WTC11 (cell line): ENCODE measurements around the gene KLHL30.

Experiments
- FOXJ3 ChIP-seq: sonication (generic); formaldehyde crosslinking; IDR thresholded peaks from 2 replicates; pipeline ENCODE4 v1.9.0; 2021; ENCODE audit warnings: missing genetic modification reagents, mild to moderate bottlenecking, borderline replicate concordance
- SMAD3 ChIP-seq: sonication (generic); formaldehyde crosslinking; IDR thresholded peaks from 2 replicates; pipeline ENCODE4 v1.8.0; 2022; ENCODE audit warnings: missing genetic modification reagents, mild to moderate bottlenecking, borderline replicate concordance
- SP1 ChIP-seq: sonication (generic); formaldehyde crosslinking; conservative IDR thresholded peaks from 2 replicates; pipeline ENCODE4 v1.8.1; 2022; ENCODE audit warnings: missing genetic modification reagents
- USF2 ChIP-seq: sonication (generic); formaldehyde crosslinking; IDR thresholded peaks from 2 replicates; pipeline ENCODE4 v1.8.1; 2023; ENCODE audit warnings: mild to moderate bottlenecking, missing genetic modification reagents, moderate library complexity
- TF ChIP-seq, protein P1 (sequence below): fragments of 200-600 bp; IDR thresholded peaks from 2 replicates; pipeline ENCODE4 v1.8.0; 2022; ENCODE audit warnings: antibody characterized with exemption
- TF ChIP-seq, protein P2 (sequence below): fragments of 250-450 bp; sonication (Bioruptor Pico); IDR thresholded peaks from 2 replicates; pipeline ENCODE4 v1.8.0; 2021; ENCODE audit warnings: mild to moderate bottlenecking
- TF ChIP-seq, protein P3 (sequence below): sonication (generic); formaldehyde crosslinking; conservative IDR thresholded peaks from 2 replicates; pipeline ENCODE4 v1.8.1; 2022; ENCODE audit warnings: mild to moderate bottlenecking, missing genetic modification reagents

GRCh38 chr2:238099714-238100048 lies 38.8 kb upstream of the KLHL30 start:
- TF ChIP-seq, protein P1, sequence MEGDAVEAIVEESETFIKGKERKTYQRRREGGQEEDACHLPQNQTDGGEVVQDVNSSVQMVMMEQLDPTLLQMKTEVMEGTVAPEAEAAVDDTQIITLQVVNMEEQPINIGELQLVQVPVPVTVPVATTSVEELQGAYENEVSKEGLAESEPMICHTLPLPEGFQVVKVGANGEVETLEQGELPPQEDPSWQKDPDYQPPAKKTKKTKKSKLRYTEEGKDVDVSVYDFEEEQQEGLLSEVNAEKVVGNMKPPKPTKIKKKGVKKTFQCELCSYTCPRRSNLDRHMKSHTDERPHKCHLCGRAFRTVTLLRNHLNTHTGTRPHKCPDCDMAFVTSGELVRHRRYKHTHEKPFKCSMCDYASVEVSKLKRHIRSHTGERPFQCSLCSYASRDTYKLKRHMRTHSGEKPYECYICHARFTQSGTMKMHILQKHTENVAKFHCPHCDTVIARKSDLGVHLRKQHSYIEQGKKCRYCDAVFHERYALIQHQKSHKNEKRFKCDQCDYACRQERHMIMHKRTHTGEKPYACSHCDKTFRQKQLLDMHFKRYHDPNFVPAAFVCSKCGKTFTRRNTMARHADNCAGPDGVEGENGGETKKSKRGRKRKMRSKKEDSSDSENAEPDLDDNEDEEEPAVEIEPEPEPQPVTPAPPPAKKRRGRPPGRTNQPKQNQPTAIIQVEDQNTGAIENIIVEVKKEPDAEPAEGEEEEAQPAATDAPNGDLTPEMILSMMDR, result no peak
- TF ChIP-seq FOXJ3 (CRISPR knock-in tag) (no peak), SMAD3 (CRISPR knock-in tag) (no peak), USF2 (CRISPR knock-in tag) (no peak), SP1 (no peak)
- TF ChIP-seq, protein P2, sequence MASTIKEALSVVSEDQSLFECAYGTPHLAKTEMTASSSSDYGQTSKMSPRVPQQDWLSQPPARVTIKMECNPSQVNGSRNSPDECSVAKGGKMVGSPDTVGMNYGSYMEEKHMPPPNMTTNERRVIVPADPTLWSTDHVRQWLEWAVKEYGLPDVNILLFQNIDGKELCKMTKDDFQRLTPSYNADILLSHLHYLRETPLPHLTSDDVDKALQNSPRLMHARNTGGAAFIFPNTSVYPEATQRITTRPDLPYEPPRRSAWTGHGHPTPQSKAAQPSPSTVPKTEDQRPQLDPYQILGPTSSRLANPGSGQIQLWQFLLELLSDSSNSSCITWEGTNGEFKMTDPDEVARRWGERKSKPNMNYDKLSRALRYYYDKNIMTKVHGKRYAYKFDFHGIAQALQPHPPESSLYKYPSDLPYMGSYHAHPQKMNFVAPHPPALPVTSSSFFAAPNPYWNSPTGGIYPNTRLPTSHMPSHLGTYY (CRISPR knock-in tag), result no peak
- TF ChIP-seq, protein P3, sequence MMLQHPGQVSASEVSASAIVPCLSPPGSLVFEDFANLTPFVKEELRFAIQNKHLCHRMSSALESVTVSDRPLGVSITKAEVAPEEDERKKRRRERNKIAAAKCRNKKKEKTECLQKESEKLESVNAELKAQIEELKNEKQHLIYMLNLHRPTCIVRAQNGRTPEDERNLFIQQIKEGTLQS (CRISPR knock-in tag), result no peak
